GM21360 (cell line): ENCODE data around the gene ST3GAL5.
A peak's percentile ranks its signal among the peaks of the same experiment; 100 is the strongest.

Experiments used
- ATAC-seq: cut with Tn5 transposase; IDR thresholded peaks from one replicate; pipeline ENCODE4 v1.9.1; 2021; ENCODE audit warnings: mild to moderate bottlenecking, moderate library complexity; ENCODE audit not compliant: unreplicated experiment

ST3GAL5 gene

DNA sequence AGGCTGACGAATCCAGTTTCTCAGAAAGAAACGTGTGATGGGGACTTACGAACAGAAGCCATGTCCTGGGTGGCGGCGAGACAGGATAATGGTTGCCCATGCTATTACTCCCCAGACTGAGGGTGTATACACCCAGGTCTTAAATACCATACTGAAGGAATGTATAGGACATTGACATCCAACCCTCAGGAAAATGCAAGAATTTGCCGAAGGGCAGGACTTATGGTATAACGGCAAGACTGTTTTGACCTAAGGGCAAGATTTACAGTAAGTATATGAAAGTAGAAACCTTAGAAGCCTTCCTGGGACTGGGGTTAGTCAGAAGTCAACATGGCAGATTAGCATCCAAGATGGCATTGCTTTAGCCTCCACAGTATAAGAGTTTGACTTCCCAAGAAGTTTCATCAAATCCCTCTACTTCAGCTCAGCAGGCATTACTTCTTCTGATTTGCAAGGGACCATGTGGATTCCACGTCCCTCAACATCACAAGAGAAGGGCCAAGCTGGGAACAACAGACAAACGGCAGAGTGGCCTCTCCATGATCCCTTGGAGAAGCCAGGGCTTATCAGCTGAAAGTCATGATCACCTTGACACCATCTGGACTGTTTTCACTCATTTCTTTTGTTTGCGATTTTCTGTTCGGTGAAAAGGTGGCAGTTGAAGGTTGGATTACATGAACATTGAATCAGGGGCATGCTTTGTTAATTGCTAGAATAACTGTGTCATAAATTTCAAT lies 21.1 kb downstream of the ST3GAL5 start:
- no peak for ATAC-seq

DNA sequence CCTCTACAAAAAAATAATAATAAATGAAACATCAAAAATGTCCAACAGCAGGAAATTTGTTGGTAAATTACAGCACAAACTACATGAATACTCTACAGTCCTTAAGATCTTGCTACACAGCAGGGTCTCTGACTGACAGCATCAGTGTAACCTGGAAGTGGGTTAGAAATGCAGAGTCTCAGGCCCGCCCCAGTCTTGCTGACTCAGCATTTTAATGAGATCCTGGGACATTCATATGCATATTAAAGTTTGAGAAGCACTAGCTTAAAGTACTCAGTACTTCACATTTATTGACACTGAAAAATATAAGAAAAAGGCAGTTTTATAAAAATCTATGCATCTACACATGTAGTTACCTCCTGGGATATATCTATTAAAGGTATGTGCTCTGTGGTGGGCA lies 21.7 kb downstream of the ST3GAL5 start:
- ATAC-seq = no peak

DNA sequence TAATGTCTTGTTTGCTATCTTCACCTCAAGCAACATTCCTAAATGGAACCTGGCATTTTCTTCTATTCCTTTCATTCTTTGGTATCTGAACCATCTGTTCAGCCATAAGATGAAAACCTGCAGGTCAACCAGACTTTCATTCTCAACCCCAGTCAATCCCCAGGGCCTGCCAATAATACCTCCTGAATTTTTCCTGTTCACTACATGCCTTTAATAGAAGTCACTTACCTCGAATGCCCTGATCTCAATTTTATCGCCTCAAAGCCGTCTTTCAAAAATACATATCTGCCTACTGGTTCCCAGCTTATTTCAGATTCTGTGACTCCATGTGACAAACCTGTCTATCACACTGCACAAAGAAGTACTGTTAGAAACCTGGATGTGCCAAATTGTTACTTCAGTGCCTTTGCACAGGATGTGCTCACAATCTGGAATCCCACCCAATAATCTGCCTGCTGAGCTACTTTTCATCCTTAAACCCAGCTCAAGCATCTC lies 22.6 kb downstream of the ST3GAL5 start:
- ATAC-seq = no peak

DNA sequence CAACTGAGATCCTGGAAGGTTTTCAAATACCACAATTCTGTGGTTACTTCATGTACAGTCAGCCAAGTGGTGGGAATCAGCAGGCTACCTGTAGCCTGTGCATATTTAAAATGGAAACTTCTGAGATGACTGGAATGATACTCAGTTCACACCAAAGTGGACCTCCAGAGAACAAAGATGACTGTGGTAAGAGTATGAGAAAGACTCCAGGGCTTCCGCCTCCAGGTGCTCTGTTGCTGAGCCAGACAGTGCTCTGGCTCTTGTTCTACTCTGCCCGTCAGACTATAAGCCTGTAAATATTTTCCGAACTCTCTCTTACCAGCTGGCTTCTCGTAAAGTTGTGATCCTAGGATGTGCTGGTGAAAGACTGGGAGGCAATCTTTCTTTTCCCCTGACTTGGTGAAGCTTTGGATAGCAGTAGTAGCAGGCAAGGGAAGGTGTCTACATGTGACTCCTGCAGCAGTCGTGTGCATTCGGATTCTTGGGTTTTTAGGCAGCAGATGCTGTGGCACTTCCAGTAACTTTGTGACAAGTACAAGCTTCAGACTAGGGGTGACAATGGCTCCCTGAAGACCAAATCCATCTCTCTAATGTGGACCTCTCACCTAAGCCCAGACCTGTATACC lies 23.1 kb downstream of the ST3GAL5 start:
- peak; percentile 60 for ATAC-seq

DNA sequence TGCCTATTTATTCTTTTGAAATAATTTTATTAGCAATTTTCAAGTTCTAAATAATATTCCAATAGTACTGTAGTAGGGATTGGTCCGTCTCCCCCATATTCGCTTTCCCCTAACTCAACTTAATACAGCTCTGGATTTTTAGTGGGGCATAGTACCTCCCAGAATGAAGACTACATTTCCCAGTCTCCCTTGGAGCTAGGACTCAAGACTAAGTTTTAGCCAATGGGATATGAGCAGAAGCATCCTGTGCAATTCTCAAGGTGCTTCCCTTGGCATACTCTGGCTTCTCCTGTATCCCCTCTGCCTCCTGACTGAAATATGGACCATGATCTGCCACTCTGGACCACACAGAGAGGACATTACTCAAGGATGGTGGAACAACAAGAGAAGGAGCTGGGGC lies 24.1 kb downstream of the ST3GAL5 start:
- ATAC-seq = no peak

DNA sequence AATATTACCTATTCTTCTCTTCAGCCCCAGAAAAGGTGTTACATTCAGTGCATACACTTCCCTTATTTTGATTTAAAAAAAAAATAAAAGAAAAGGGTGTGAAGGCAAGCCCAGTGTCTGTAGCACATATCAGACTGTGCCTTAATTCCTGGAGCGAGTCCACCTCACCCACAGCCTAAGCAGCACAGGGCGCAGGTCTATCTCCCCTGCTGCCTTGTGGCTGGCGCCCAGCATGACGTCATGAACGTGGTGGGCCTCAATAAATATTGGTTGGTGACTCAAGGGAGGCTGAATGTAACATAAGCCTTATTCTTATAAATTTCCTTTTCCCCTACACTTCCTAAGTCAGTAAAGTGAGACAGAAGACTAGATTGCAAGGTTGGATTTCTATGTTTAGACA lies 26.4 kb downstream of the ST3GAL5 start:
- ATAC-seq = no peak

DNA sequence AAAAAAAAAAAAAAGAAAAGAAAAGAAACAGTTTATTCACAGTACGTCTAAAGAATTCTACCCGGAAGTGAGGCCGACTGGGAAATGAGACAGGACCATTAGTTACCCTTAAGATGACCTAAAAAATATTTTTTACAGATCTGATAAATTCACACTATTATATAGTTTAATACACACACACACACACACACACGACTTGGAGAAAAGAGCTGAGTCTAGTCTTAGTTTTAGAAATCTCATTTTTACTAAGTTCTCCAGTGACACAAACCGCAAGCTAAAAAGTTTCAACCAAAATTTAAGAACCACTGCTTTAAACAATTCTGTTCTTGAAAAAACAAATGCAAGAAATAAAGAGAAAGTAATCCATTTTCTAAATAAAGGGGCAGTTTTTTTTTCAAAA lies 27.1 kb downstream of the ST3GAL5 start:
- no peak for ATAC-seq

DNA sequence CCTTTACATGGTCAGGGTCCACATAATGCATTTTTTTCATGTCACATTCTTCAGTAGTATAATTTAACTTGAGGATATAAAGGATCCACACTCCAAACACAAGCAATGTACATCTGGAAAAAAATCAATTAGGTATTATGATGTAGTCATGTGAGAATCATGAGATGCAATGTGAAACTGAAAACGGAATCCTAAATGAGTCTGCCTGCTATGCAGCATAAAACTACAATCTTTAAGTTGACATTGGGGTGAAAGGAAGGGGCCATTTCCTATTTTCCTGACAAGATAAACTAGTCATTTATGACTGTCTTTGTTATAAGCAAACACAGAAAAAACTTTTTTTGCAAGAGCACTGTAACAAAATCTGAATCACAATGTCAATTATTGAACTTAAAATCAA lies 27.6 kb downstream of the ST3GAL5 start:
- ATAC-seq = peak; percentile 63

DNA sequence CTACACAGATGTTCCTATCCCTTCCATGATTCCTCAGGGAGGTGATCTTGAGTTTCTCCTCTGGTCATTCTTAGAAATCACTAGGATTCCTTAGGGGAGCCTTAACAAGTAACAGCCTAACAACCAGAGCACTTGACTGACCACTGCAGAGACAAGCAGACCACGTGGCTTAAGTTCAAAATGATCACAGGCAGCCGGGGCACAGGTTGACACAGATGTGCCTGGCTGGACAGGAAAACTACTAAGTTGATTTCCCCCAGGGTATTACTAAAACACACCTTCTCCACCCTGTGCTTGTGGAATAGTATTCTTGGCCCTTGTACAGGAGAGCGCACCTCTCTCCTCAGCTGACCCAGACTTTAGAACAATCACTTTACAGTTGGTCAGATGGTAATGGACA lies 29.9 kb downstream of the ST3GAL5 start:
- ATAC-seq = no peak

DNA sequence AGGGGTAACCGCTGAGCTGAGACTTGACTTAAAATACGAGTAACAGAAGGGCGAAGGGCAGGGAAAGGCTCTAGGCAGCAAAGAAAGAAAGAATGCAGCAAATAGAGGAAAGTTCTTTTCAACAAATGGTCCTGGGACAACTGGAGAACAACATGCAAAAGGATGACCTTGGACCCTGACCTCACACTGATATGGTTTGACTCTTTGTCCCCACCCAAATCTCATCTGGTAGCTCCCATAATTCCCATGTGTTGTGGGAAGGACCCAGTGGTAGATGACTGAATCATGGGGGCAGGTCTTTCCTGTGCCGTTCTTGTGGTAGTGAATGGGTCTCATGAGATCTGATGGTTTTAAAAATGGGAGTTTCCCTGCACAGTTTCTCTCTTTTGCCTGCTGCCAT lies 33.9 kb downstream of the ST3GAL5 start:
- ATAC-seq = no peak

DNA sequence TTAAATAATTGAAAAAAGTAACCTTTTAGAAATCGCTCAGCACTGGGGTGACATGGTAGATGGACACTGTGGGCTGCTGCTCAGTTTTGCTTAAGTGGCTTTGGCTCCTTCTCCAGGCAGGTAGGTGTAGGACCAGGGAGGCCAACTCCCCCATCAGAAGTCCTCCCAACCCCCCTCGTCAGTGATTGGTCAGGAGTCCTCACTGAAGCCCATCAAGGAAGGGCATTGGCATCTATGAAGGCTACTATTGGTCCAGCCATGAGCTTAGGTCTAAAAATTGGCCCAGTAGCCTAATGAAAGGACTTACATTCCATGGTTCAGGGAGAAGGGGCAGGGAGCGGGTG lies 34.7 kb downstream of the ST3GAL5 start:
- ATAC-seq = no peak

DNA sequence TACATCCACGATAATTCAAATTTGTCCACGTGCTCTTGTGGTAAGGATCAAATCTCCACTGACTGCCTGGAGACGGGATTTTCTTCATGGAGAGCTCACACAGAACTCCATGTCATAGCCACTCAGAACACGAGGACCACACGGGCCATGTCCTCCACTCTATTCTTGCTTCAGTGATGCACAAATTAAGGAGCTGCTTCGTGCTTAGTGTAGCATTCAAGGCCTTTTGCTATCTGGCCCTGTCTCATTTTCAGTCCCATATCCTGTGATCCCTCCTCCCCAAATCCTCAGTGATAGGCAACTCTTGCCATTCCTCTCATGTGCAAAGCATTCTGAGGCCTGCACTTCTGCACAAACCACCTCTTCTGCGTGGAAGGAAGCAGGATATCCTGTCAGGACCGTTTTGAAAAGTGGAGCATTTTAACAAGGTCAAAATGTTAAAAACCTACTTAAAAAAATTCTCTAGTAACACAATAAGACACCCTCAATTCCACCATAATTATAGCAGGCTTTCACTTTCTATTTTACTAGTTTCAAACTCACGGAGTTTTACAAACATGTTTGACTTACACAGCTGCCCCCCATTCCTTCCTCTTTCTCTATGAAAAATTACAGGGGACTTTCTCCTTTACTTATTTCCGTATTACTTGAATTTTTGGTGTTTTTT lies 35.2 kb downstream of the ST3GAL5 start:
- peak; percentile 40 for ATAC-seq

DNA sequence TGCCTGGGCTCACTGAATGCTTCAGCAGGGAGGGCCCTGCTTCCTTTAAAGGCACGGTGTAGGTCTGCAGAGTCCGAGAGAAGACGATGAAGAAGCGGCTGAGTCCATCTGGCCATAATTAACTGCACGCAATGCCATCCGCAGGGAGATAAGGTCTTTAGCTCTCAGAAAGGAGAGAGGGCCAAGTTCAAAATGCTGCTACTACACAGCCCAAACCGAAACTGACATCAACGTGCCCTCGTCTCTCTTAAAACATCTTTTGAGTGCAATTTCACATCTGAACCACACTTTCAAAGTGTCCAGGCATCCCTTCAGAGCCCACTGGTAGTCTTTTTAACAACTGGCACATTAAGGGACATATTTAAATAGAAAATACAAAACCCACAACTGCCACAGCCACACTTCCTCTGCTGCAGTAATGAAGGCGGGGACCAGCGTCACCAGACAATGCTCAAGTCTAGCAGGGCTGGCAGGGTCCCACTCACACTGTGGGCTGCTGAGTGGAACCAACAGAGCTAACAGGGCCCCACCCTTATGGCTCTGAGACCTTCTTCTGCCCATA lies 35.8 kb downstream of the ST3GAL5 start:
- ATAC-seq = peak; percentile 60

DNA sequence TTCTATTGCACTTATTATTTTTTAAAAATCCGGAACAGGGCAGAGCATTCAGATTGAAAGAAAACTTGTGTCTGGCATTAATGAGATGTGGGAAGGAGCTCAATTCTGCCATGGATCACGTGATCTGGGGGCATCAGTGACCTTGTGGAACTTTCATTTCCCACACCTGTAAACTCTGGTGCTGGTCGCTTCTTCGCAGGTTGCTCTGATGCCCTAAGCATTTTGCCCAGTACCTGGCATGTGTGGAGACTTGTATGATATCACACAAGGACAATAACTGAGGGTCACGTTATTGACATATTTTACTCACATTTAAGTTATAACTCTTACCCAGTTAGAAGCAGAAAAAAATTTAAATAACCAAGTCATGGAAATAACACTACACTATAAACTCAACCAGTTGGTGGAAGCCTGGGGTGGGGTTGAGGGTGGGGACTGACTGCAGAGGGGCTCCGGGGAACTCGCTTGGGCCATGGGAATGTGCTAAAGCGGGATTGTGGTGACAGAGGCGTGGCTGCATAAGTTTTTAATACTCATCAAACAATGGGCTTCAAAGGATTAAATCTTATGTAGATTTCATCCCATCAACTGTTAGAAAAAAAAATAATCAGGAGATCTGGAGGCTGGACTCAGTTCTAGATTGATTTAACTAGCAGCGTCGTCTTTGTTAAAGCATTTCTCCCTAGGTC lies 36.5 kb downstream of the ST3GAL5 start:
- ATAC-seq = no peak

DNA sequence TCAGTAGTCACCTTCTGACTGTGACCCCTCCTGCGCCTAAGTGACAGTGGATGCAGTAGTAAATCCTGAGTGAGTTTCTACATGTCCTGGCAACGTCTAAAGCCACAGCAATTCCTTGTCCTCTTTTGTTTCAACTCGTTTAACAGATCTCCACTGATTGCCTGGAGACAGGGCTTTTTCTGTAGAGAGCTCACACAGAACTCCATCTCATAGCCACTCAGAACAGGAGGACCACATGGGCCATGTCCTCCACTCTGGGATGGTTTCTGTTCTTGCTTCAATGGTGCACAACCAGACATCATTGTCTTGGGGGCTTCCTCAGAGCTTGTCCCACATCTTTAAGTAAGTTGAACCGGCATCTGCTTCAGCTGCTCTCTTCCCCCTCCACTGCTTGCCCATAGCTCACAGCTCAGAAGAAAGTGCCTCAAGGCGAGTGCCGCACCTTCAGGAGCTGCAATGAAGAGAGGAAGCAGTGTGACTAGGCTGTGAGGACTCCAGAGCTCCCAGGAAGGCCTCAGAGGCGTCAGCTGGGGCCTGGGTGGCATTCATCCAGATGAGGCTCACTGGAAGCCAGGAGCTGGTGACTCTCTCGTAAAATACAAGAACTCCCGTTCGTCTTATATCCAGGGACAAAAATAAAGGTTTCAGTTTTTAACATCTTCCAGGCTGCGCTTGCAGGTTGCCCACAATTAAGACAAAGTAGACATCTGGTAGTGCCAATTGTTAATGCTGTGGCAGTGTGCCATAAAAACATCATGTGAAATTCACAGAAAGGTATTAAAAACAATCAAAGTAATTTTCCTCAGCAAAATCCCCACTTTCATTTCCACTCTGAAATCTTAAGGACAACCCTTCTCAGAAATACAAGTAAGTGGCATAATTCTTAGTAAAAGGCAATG lies 37.3 kb downstream of the ST3GAL5 start:
- ATAC-seq = no peak

DNA sequence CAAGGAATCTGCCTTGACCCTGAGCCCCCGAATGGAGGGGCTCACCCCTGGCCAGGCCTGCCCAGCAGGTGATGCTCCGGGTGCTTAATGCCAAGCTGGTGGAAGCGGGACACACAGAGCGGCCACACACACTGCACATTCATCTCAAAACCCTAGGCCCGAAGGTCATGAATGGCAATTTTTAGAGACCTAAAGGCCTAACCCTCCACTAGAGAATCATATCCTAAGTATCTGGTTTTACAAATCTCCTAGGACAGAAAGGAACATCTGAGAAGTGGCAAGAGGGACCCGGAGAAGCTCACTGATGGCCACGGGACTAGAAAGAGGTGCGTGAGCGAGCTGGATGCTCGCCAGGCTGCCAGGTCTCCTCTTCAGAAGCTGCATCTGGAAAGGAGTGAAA lies 38.3 kb downstream of the ST3GAL5 start:
- no peak for ATAC-seq

DNA sequence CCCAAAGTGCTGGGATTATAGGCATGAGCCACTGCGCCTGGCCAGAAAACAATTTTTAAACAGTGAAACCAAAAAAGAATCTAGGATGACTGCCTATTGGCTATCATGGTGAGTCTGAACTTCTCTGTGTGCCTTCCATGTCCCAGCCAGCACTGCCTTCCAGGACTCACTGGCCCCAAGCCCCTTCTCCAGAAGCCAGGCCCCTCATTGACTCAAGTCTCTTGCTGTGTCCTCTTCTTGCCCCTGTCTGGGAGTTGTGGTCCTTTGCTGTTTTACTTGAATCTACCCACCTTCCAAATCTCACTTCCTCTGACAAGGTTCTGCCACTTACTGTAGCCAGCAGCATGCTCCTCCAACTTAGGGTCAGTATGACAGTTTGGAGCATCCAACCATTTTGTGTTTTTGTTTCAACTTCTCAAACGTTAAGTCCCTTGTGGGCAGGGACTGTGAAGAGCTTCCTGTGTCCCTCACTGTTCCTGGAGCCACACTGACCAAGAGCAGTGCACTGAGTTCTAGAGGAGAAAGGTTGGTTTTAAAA lies 41.7 kb downstream of the ST3GAL5 start:
- ATAC-seq = no peak

DNA sequence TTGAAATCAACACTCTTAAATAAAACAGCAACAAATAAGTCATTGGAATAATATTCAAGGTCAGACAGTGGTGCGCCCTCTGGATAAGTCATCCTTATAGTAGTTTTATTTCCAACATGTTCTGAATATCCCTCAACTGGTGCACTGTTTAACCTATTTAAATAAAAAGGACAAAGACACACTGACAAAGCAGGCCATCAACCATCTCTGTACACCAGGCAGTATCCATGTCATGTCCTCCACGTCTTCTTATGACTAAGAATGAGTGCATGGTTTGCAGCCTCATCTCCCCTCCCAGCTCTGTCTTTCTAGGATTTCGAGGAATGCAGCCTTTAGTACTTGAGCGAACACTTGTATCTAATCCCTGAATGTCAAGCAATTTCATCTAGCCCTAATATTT lies 42.4 kb downstream of the ST3GAL5 start:
- no peak for ATAC-seq

DNA sequence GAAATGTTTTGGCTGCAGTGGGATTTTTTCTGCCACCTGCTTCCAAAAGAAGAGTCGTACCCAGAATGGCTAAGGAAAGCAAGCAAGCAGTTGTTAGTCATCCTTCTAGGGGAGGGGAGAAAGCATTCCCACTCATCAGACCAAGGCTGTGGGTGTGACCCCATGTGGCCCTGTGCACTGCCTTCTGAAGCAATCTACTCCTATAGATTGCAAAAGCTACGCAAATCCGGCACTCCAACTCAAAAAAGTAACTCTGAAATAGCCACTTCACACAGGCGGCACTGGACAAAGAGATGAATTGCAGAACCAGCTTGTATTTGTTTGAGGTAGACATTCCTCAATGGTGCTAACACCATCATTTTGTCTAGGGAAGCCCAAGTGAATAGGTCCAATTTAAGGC lies 44.3 kb downstream of the ST3GAL5 start:
- ATAC-seq = no peak

DNA sequence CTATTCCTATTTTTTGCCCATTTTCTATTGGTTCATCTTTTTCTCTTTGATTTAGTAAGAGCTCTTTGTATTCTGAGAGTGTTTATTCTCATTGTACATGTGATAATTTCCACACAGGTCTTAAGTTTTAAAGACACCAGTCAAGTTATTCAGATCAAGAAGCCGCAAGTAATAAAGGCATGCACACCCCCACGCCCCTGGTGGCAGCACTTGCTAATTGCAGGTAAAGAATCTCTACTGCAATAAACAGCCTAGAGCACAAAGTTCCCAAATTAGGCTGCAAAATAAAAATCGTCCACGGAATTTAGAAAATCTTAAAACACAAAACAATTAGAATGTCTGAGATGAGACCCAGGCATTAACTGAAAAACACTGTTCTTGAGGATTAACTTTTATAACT lies 45.2 kb downstream of the ST3GAL5 start:
- ATAC-seq = no peak
